ENCODE data around the gene TESK2. TPM values are rescaled to one million over a fixed set of nuclear protein-coding genes. Genes with fewer than 3 reads are reported as not detected.
A peak's percentile ranks its signal among the peaks of the same experiment; 100 is the strongest.

TESK2 gene
- total and polyA plus RNA-seq, 4 donors, result 3.8 to 8.1 (median 5.0) TPM

DNA sequence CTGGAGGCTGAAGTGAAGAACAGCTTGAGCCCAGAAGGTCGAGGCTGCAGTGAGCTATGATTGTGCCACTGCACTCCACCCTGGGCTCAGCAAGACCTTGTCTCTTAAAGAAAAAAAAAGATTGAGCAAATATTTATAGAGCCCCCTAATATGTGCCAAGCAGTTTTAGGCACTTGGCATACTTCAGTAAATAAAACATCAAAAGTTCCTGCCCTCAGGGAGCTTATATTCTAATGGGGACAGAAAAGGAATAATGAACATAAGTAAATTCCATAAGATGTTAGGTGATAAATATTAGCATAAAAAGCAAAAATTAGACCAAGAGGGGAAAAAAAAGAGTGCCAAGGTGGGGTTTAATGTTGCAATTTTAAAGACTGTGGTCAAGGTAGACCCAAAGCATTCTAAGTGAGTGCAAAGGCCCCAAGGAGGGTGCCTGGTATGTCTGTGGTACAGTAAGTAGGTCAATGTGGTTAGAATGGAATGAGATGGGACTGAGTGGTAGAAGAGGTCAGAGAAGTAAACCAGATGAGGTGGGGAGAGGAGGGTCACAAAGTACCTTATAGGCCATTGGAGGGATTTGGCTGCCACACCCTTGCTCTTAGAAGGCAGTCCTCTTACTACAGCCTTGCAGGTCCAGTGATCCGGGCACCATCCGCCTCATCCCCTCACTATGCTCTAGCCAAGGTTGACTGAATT, 153.2 kb downstream of the TESK2 start:
- intact Hi-C loops (cut with DNase I), result no loop called here

DNA sequence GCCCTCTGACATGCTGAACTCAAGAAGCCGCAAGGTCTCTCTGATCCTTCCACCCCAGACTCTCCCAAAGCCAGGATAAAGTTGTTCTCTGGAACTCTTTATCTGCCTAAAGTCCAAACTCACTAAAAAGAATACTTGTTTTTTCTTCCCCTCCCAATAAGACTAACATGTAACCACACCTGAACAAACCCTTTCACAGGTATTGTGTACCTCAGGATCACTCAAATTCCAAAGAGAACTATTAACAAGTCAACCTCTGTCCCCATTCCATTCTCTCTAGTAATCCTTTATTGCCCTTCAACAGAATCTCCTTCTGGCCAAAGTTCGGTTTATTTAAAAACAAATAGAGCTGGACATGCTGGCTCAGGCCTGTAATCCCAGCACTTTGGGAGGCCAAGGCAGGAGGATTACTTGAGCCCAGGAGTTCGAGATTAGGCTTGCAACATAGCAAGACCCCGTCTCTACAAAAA, 155.1 kb downstream of the TESK2 start:
- Histone ChIP-seq H3K4me1 (ENCODE audit: control insufficient read depth in 1 of 2, insufficient read depth in 2 of 2, low read length in 2 of 2) (no peaks in the 10 kb centered on the region), H3K27ac (ENCODE audit: low read depth in 1 of 2, low read length in 2 of 2) (no peak overlapping the region), H3K36me3 (ENCODE audit: control insufficient read depth in 1 of 2, insufficient read depth in 2 of 2, low read length in 1 of 2) (peaks cover 0 to 9% of the 10 kb centered on the region in 2 donors), H3K9me3 (ENCODE audit: control insufficient read depth, low read length) (no peaks in the 10 kb centered on the region), H3K4me3 (ENCODE audit: low read length in 2 of 2) (no peak overlapping the region), H3K27me3 (ENCODE audit: control insufficient read depth in 1 of 2, insufficient read depth in 2 of 2, low read length in 1 of 2) (no peaks in the 10 kb centered on the region)
- DNase-seq (no peak), ATAC-seq (ENCODE audit: low FRiP score) (no peak)
- intact Hi-C loops (cut with DNase I), result no loop called here
- 85% methylated on average over 4 of the region's 4 CpGs for WGBS, 2 donors

More for the DNA sequence above, 153.2 kb downstream of the TESK2 start:
- ATAC-seq (ENCODE audit: low FRiP score) (no peak), DNase-seq (no peak)
- Histone ChIP-seq H3K36me3 (ENCODE audit: control insufficient read depth in 1 of 2, insufficient read depth in 2 of 2, low read length in 1 of 2) (peaks cover 0 to 6% of the 10 kb centered on the region in 2 donors), H3K27me3 (ENCODE audit: control insufficient read depth in 1 of 2, insufficient read depth in 2 of 2, low read length in 1 of 2) (no peaks in the 10 kb centered on the region), H3K4me1 (ENCODE audit: control insufficient read depth in 1 of 2, insufficient read depth in 2 of 2, low read length in 2 of 2) (no peaks in the 10 kb centered on the region), H3K4me3 (ENCODE audit: low read length in 2 of 2) (no peak overlapping the region), H3K9me3 (ENCODE audit: control insufficient read depth, low read length) (no peaks in the 10 kb centered on the region), H3K27ac (ENCODE audit: low read depth in 1 of 2, low read length in 2 of 2) (no peak overlapping the region)
- 95 to 96% methylated on average over 3 of the region's 3 CpGs for WGBS, 2 donors

DNA sequence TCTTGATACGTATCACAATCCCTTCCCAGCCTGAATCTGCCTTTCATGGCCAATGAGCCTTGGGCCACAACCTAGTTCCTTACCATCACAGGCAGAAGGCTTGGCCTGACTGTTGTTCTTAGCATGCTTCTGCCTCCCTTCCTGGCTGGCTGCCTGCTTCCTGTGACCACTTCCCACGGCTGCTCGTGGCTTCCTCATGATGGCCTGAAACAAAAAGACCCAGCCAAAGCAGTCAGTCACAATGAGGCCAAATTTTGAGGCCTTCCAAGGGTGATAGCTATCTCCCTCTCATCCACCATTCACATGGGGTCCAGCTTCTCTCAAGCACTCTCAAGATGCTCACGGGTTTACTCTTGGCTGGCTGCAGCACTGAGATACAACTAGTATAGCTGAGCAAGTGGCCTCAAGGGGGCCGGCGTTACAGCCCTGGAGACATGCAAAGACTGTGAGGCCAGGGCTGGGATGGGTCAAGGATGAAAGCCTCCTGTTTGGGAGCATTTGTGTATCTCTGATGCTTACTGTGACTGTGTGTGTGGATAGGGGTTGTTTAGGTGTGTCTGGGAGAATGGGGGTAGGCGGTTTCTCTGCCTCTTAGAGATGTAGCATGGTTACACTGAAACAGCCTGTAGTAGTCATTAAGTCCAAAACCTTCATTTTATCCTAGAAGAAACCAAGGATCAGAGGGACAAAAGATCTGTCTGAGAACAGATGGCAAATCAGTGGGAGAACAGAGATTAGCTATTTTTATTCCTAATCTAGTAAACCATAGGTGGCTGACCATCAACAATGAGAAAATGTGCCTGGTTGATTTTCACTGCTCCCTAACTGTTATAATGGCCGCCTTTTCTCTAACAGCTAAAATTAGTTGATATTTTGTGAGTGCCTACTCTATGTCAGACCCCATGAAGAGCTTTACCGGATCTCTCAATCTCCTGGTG, 156.4 kb downstream of the TESK2 start:
- peaks cover 0 to 9% of the 10 kb centered on the region in 2 donors for H3K36me3 ChIP-seq (ENCODE audit: control insufficient read depth in 1 of 2, insufficient read depth in 2 of 2, low read length in 1 of 2)
- DNase-seq (peak in 1 of 2 donors; percentile 79), ATAC-seq (ENCODE audit: low FRiP score) (no peak)
- H3K27me3 ChIP-seq (ENCODE audit: control insufficient read depth in 1 of 2, insufficient read depth in 2 of 2, low read length in 1 of 2), result no peaks in the 10 kb centered on the region
- no peaks in the 10 kb centered on the region for H3K9me3 ChIP-seq (ENCODE audit: control insufficient read depth, low read length)
- no peaks in the 10 kb centered on the region for H3K4me1 ChIP-seq (ENCODE audit: control insufficient read depth in 1 of 2, insufficient read depth in 2 of 2, low read length in 2 of 2)
- intact Hi-C loops (cut with DNase I), result no loop called here
- no peak overlapping the region for H3K27ac ChIP-seq (ENCODE audit: low read depth in 1 of 2, low read length in 2 of 2)
- WGBS, 2 donors, result 67 to 69% methylated on average over 9 of the region's 9 CpGs
- H3K4me3 ChIP-seq (ENCODE audit: low read length in 2 of 2), result no peak overlapping the region

DNA sequence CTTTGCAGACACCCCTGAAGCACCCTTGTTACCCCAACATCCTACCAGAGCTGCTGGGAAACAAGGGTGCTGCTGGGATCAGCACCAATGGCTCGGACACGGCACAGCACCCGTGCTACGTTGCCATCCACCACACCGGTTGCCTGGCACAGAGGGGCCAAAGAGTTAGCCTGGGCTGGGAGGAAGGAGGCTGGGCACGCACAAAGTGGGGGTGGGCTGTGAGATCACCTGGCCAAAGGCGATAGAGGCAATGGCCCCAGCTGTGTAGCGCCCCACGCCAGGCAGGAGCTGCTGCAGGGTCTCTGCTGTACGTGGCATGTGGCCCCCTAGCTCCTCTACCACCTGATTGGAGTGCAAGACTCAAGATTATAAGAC, 158.6 kb downstream of the TESK2 start:
- ATAC-seq (ENCODE audit: low FRiP score), result no peak
- no peak overlapping the region for H3K4me3 ChIP-seq (ENCODE audit: low read length in 2 of 2)
- 95 to 96% methylated on average over 10 of the region's 10 CpGs for WGBS, 2 donors

DNA sequence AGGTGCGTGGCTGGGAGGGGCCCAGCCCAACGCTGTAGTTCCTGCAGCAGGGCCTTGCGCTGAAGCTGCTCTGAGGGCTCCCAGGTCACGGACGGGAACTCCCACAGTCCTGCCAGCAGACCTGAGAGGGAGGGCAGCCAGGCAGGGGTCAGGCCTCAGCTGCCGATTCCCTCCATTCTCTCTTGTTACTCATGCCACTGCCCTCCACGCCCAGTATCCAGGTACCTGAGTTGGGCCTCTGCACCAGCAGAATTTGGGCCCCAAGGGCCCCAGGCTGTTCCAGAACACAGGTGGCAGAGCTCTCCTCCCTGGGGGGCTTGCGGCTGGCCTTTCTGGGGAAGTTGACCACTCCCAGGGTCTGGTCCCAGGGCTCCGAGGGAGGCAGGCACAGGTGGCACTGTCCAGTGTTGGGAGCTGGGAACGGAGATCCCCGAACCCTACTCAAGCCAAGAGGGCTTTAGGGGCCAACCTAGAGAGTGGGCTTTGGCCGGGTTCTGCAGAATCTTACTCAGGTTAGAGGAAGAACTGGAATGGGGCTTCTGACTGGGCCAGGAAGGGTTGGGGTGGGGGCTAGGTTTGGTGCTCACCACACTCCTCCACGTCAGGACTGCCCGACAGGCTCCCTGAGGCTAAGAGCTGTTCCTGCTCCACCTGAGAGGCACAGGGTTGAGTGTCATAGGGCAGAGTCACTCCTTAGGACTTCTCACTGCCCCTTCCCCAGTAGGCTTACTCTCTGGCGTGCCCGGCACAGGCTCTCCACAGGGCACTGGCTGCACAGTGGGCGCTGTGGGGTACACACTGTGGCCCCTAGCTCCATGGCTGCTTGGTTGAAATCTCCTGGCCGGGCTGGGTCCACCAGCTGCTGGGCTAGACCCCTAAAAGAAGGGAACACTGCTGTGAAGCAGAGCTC, 159.3 kb downstream of the TESK2 start:
- H3K4me3 ChIP-seq (ENCODE audit: low read length in 2 of 2), result no peak overlapping the region
- WGBS, 2 donors, result 96 to 97% methylated on average over 18 of the region's 18 CpGs
- H3K36me3 ChIP-seq (ENCODE audit: control insufficient read depth in 1 of 2, insufficient read depth in 2 of 2, low read length in 1 of 2), result peaks cover 0 to 9% of the 10 kb centered on the region in 2 donors
- no peak for ATAC-seq (ENCODE audit: low FRiP score)
- no peaks in the 10 kb centered on the region for H3K4me1 ChIP-seq (ENCODE audit: control insufficient read depth in 1 of 2, insufficient read depth in 2 of 2, low read length in 2 of 2)
- H3K27ac ChIP-seq (ENCODE audit: low read depth in 1 of 2, low read length in 2 of 2), result no peak overlapping the region
- DNase-seq, result no peak
- intact Hi-C loops (cut with DNase I), result no loop called here
- no peaks in the 10 kb centered on the region for H3K9me3 ChIP-seq (ENCODE audit: control insufficient read depth, low read length)
- H3K27me3 ChIP-seq (ENCODE audit: control insufficient read depth in 1 of 2, insufficient read depth in 2 of 2, low read length in 1 of 2), result no peaks in the 10 kb centered on the region

More for the DNA sequence above, 158.6 kb downstream of the TESK2 start:
- Histone ChIP-seq H3K27me3 (ENCODE audit: control insufficient read depth in 1 of 2, insufficient read depth in 2 of 2, low read length in 1 of 2) (no peaks in the 10 kb centered on the region), H3K36me3 (ENCODE audit: control insufficient read depth in 1 of 2, insufficient read depth in 2 of 2, low read length in 1 of 2) (peaks cover 0 to 9% of the 10 kb centered on the region in 2 donors), H3K4me1 (ENCODE audit: control insufficient read depth in 1 of 2, insufficient read depth in 2 of 2, low read length in 2 of 2) (no peaks in the 10 kb centered on the region), H3K9me3 (ENCODE audit: control insufficient read depth, low read length) (no peaks in the 10 kb centered on the region), H3K27ac (ENCODE audit: low read depth in 1 of 2, low read length in 2 of 2) (no peak overlapping the region)
- intact Hi-C loops (cut with DNase I), result no loop called here
- no peak for DNase-seq

DNA sequence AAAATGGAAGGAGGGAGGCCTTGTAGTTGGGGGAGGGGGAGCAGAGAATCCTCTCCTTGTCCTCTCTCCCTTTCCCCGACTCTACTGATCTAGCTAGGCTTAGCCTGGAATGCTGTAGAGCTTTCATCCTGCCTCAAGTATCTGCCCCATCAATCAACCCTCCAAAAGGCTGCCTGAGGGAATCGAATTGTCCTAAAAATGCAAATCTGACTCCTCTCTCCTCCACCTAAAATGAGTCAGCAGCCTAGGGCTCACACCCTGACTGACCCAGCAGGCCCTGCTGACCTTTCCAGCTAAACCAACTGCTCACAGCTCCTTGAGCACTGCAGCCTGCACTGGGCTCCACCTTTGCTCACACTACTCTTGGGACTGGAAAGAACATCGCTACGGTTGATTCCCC, 161.5 kb downstream of the TESK2 start:
- H3K4me3 ChIP-seq (ENCODE audit: low read length in 2 of 2), result no peak overlapping the region
- intact Hi-C loops (cut with DNase I), result no loop called here
- H3K27ac ChIP-seq (ENCODE audit: low read depth in 1 of 2, low read length in 2 of 2), result no peak overlapping the region
- DNase-seq (no peak), ATAC-seq (ENCODE audit: low FRiP score) (no peak)
- no peaks in the 10 kb centered on the region for H3K9me3 ChIP-seq (ENCODE audit: control insufficient read depth, low read length)
- no peaks in the 10 kb centered on the region for H3K4me1 ChIP-seq (ENCODE audit: control insufficient read depth in 1 of 2, insufficient read depth in 2 of 2, low read length in 2 of 2)
- H3K27me3 ChIP-seq (ENCODE audit: control insufficient read depth in 1 of 2, insufficient read depth in 2 of 2, low read length in 1 of 2), result no peaks in the 10 kb centered on the region
- H3K36me3 ChIP-seq (ENCODE audit: control insufficient read depth in 1 of 2, insufficient read depth in 2 of 2, low read length in 1 of 2), result peaks cover 0 to 9% of the 10 kb centered on the region in 2 donors
- 72 to 76% methylated on average over 4 of the region's 4 CpGs for WGBS, 2 donors

DNA sequence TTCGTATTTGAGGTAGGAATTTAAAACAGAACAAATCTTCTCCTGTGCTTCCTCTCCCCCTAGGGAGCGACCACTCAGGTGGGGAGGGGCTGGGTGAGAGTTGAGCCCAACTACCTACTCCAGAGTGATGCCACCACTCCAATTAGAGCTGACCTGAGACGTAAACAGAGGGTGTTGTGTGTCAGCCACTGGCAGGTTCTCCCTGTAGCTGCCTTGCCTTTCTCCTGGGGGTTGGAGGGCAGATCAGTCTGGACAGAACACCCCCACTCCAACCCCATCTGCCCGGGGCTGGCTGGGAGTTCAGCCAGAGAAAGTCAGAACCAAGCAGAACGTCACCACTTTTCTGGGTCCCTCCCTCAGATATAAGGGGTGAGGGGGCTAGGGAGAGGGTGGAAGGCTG, 162.3 kb downstream of the TESK2 start:
- no peak for DNase-seq

More for the DNA sequence above, 162.3 kb downstream of the TESK2 start:
- WGBS, 2 donors, result 78 to 83% methylated on average over 5 of the region's 5 CpGs
- no peak overlapping the region for H3K4me3 ChIP-seq (ENCODE audit: low read length in 2 of 2)
- no peaks in the 10 kb centered on the region for H3K4me1 ChIP-seq (ENCODE audit: control insufficient read depth in 1 of 2, insufficient read depth in 2 of 2, low read length in 2 of 2)
- ATAC-seq (ENCODE audit: low FRiP score), result no peak
- no peaks in the 10 kb centered on the region for H3K9me3 ChIP-seq (ENCODE audit: control insufficient read depth, low read length)
- peaks cover 0 to 7% of the 10 kb centered on the region in 2 donors for H3K36me3 ChIP-seq (ENCODE audit: control insufficient read depth in 1 of 2, insufficient read depth in 2 of 2, low read length in 1 of 2)
- intact Hi-C loops (cut with DNase I), result no loop called here
- no peaks in the 10 kb centered on the region for H3K27me3 ChIP-seq (ENCODE audit: control insufficient read depth in 1 of 2, insufficient read depth in 2 of 2, low read length in 1 of 2)
- H3K27ac ChIP-seq (ENCODE audit: low read depth in 1 of 2, low read length in 2 of 2), result no peak overlapping the region

Measured in aorta (tissue), 5 donors.